GM15510 (cell line): Measurements from ENCODE around the gene JPH2.

ENCODE experiments used
- POLR2A ChIP-seq: IDR thresholded peaks from 3 replicates; pipeline ENCODE4 v1.6.1; 2011; ENCODE audit warnings: borderline replicate concordance; ENCODE audit not compliant: insufficient read length; ENCODE audit errors: extremely low read depth

The JPH2 gene

DNA sequence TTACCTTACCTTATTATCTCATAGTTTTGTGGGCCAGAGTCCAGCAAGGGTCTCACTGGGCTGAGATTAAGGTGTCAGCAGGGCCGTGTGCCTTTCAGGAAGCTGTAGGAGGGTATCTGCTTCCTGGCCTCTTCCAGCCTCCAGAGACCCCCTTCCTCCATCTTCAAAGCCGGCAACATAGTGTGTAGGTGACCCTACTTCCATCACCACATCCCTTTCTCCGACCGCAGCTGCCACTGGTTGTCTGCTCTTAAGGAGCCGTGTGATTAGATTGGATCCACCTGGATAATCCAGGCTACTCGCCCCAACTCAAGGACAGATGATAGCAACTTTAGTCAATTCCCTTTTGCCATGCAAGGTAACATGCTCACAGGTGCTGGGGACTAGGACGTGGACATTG, 91.2 kb downstream of the JPH2 start:
- no peak for TF ChIP-seq POLR2A

DNA sequence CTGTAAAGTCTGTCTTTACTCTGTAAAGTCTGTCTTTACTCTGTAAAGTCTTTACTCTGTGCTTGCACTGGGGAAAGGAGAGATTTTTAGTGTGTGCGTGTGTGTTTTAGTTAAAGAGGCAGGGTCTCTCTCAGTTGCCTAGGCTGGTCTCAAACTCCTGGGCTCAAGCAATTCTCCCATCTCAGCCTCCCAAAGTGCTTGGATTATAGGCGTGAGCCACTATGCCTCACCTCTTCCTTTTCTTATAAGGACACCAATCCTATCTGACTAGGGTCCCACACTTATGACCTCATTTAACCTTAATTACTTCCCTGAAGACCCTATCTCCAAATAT, 93.8 kb downstream of the JPH2 start:
- TF ChIP-seq POLR2A = no peak

DNA sequence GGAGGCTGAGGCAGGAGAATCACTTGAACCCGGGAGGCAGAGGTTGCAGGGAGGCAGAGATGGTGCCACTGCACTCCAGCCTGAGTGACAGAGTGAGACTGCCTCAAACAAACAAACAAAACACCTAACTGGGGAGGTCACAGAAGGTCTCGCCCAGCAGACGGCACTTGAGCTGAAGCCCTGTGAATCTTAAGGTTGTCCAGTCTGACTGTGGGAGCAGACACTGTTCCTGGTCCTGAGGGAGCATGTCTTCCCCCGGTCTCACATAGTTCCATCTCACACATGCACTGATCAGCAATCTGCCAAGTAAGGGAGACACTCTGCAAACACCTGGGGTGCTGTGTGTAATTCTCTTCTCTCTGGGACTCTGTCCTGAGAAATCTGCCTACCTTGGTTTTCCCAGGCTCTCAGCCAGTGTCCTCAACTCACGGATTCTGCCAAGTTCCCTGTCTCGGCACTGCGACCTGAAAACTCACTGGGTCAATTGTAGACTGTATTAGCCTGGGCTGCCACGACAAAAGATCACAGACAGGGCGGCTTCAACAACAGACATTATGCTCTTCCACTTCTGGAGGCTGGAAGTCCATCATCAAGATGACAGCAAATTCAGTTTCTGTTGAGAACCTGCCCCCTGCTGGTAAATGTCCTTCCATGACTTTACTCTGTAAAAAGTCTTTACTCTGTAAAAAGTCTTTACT, 94.3 kb downstream of the JPH2 start:
- no peak for TF ChIP-seq POLR2A

DNA sequence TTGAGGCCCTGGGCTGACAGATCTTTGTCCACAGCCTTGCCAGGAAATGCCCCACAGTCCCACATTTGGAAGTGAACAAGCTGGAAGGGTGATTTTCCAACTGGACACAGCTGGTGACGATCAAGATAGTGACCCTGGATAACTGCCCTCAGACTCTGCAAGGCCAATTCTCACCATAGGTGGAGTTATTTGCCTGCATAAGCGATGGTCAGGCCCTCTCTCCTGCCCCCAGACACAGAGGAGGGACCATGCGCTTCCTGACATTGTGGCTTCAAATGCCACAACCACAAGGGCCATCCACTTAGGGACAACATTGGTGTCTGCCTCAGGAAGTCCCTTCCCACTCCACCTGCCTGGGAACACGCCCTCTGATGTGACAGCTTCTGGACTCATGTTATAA, 96.0 kb downstream of the JPH2 start:
- TF ChIP-seq POLR2A = no peak

DNA sequence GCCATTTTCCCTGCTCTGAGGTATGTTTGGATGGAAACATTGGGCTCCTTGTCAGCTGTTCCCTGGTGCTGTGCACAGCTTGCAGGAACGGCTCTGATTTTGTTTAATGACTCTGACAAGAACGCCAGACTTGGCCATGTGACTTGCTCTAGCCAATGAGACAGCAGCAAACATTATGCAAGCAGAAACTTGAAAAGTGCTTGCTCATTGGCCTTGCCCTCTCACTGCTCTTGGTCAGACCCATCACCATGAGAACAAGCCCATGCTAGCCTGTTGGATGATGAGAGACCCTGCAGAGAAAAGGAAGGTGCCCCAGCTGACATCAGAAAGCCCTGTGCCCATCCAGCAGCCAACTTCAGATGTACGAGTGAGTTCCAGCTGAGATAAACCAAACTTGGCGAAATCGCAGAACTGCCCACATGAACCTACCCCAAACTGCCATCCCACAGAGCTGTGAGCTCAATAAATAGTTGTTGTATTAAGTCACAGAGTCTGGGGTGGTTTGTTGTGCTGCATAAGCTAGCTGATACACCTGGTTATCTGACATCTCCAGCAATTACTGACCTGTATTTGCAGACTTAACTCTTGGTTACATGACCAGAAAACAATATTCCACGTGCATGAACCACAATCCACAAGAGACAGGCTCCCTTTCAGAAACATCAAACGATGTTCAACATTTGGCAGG, 96.9 kb downstream of the JPH2 start:
- no peak for TF ChIP-seq POLR2A

DNA sequence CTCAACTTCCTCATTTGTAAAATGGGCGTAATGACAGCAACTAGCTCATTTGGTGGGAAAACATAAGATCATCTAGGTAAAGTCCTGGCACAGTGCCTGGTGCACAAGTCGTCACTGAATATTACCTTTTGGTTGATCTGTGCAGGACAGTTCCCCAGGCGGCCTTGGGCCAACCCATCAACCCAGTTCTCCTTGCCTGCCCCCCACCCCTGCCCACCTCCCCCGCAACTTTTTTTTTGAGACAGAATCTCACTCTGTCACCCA, 99.2 kb downstream of the JPH2 start:
- no peak for TF ChIP-seq POLR2A

DNA sequence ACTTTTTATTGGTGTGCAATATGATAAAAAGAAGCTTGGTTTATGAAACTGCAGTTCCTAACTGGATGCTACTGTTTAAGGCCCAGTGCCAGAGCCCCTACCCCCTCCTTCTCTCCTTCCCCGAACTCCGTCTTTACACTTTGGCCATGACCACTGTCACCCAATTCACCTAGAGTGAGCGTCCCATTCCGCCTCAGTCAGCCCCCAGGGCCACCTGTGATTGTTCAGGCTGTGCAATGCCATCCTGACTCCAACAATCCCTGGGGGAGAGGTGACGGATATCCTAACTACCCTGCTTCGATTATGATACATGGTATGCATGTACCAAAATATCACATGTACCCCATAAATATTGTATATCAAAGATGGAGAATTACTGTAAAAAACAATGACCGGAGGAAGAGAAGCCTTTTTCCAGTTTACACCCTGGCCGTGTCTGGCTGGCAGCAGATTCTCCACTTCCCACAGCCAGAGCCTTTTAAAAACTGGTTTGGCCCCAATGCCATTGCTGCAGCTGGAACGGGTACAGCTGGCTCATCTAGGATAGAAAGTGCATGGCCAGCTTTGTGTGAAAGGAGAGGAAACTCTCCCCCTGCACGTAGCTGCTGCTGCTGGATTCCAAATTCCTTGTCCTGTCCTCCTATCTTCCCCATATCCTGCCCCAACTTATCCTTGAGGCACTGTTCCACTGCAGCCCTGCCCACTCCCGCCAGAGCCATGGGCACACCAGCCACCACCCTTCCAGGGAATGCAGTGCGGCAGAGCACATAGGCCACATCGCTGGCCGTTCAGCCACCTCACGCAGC, 99.7 kb downstream of the JPH2 start:
- TF ChIP-seq POLR2A = no peak

DNA sequence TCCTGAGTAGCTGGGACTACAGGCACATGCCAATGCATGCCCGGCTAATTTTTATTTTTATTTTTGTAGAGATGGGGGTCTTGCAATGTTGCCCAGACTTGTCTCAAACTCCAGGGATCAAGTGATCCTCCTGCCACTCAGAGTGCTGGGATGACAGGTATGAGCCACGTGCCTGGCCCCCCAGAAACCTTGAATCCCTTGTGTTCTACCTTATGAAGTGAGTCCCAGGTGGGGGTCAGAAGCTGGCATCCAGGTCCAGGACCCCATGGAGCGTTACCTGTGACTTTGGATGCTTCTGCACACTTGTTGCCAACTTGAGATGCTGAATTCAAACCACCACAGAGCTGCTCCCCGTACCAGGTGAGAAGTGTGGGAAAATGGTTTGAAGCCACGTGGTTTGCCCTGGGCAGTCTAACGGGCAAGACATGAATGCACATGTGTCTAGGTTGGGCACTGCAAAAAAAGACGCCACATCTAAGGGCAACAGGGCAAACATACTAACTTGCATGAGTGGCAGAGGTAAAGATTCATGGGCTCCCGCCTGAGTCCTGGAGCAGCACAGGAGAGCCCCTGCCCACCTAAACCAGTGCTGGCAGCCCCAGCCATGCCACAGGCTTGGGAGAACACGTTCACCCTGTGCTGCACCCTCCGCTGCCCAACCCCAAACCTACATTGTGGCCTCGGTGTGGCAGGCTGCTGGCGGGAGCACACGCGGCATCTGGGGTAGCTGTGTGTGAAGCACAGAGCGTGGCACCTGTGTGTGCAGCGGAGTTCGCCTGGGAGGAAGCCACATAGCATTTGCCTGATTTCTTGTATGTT, 101.2 kb downstream of the JPH2 start:
- no peak for TF ChIP-seq POLR2A

DNA sequence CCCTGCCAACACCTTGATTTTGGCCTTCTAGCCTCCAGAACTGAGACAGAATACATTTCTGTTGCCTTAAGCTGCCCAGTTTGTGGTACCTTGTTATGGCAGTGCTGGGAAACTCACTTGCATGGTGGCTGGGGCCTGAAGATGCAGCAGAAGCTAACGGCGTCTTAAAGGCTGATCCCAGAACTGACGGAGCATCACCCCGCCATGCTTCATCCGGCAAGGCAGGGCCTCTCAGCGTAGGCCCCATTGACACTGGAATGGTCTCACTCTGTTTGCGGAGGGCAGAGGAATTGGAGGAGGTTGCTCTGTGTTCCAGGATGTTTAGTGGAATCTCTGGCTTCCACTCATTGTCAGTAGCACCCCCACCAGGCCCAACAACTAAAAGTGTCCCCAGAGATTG, 102.1 kb downstream of the JPH2 start:
- TF ChIP-seq POLR2A = no peak

DNA sequence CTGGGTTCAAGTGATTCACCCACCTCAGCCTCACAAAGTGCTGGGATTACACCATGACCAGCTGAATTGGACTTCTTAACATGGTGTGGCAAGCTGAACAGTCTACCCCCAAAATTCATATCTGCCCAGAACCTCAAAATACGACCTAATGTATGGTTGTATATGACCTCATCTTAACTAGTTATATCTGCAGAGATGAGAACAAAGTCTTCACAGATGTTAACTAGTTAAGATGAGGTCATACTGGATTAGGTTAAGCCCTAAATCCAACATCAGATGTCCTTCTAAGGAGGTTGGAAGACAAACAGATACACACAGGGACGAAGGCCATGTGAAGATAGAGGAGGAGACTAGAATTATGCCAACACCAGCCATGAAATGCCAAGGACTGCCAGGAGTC, 102.5 kb downstream of the JPH2 start:
- no peak for TF ChIP-seq POLR2A

DNA sequence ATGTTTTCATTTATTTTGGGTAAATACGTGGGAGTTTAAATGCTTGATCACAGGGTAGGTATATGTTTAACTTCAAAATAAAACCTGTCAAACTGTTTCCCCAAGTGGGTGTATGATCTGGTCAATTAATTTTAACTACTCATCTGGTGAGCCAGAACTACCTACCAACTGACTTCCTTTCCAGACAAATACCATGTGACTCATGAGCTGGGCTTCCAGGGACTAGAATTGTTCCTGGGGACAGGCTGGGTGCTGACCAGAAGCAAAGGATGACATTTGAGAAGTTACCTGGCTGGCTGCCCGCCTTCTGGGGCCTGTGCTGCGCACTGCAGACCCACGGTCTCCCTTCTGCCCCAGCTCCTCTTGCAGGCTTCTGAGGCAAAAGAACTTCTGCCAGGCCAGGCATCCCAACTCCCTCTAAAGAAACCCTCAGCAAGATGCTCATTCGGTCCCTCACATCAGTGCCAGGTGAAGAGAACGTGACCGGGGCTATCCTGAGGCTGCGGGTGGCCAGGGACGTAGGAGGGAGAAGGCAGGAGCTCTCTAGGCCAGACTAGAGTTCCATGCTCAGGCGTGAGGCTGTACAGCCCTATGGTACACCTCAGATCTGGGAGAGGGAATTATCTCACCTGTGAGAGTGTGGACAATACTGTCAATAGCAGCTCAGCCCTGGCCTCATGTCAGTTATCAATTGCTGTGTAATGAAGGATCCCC, 103.6 kb downstream of the JPH2 start:
- TF ChIP-seq POLR2A = no peak

DNA sequence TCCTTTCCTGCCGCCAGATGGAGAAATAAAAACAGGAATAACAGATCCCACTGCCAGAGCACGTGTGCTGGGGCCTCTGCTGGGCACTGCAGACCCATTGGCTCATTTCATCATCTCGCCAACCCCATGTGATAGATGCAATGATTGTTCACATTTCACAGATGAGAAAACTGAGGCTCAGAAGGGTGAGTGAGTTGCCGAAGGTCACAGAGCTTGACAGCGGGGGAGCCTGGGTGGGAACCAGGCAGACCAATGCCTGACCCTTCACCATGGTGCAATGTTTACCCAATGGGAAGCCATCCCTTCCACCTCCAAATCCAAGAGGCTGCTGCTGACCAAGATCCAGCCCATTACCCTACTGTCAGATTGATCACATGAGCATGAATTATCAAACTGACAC, 105.1 kb downstream of the JPH2 start:
- TF ChIP-seq POLR2A = no peak

DNA sequence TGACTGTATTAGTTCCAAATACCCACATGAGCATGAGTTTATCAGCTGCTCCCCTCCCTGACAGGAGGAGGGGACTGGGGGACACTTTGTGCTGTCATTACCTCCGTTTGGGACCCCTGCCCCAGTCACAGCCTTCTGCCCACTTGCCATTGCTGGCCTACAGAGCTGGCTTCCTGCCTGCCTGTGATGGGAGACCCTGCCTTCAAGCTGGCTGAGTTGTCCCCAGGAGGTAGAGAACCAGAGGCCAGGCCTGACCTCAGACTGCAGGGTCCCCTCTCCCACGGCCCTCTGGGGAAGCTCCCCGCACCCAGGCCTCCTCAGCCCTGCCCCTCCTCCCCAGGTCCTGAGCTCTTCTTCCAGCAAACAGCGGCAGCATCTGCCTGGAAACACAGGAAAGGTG, 105.5 kb downstream of the JPH2 start:
- no peak for TF ChIP-seq POLR2A

DNA sequence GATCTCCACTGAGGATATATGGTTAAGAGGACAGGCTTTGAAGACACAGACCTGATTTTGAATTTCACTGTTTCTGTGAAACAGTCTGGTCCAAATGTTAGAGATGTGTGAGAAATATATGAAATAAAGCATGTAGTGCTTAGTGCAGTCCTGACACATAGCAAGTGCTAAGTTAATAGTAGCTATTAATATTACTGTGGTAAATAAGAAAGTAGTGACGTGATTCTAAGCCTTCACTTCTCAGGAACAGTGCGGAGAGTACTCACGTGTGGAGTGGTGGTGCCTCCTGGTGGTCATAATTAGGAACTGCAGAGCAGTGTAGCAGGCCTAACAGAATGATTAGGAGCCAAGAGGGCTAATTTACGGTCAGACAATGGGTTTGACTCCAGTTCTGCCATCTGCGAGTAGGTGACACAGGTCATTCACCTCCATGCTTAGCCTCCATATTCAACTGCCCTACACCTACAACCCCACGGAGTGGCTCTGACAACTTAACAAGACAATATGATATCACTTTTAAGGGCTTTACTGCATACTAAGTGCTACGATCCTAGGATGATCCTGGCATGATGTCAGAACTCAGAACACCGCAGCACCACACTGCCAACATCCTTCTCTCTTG, 106.2 kb downstream of the JPH2 start:
- no peak for TF ChIP-seq POLR2A
